NCI-H1417 treated with DMSO at 0.1 percent for 48 hours (cell line): ENCODE measurements around the gene KCTD4.
"Not testable (repeated sequence)": the region's sequence is repeated elsewhere in the genome, so short reads cannot be mapped to it uniquely, and the experiment has no call there.

Source experiments
- DNase-seq: peaks from one replicate; lab custom pipeline; 2025; lab: John Stamatoyannopoulos, UW

The KCTD4 gene

GRCh38 chr13:45215392-45216077, 14.7 kb upstream of the KCTD4 start:
- no peak for DNase-seq

DNA sequence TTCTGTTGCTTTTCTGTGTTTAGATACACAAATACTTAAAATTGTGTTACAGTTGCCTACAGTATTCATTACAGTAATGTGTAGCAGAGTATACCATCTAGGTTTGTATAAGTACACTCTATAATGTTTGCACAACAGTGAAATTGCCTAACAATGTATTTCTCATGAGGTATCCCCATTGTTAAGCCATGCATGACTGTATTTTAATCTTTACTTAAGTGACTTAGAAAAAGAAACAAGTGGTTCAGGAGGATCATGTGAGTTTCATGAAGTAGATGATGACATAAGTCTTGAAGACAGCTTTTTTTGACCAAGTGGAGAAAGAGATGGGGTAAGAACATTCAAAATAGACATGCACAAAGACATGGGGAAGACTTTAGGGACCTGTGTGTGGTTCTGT, 8.4 kb upstream of the KCTD4 start:
- no peak for DNase-seq

DNA sequence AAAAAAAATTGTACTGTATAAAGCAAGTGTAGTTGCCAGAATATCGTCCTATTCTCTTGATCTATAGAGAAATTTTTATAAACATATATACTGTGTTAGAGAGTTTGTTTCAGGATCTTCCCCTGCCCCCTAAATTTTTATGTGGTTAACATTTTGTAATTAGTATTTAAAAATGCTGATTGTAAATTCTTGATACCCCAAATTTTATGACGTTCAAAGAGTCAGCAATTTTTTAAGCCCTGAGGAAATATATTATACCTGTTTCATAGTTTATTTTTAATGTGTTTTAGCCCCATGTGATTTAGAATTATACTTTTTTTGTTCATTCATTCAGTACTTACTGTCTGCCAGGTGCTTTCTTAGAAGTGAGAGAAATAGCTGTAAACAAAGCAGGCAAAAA, 7.3 kb upstream of the KCTD4 start:
- DNase-seq: no peak

GRCh38 chr13:45207319-45207718, 6.5 kb upstream of the KCTD4 start:
- no peak for DNase-seq

DNA sequence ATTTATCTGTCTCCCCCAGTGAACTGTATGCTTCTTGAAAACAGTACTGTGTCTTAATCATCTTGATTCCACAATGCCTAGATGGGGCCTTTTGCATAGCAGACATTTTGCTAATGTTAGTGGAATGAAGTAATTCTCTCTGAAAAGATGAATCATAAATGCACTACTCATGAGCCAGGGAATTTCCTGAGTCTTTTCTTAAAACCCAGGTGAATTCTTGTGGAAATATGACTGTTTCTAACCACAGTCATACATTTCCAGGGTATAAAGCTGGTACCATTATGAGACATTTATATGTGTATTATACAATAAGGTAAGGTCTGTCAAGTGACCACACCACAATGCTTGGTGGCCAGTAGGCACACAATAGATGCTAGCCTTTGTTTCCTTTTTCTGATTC, 5.5 kb upstream of the KCTD4 start:
- no peak for DNase-seq

- no peak for DNase-seq
Measured at GRCh38 chr13:45205124-45205523, 4.3 kb upstream of the KCTD4 start.

GRCh38 chr13:45199711-45200110, 1.1 kb downstream of the KCTD4 start:
- no peak for DNase-seq

GRCh38 chr13:45198924-45199323, 1.9 kb downstream of the KCTD4 start:
- DNase-seq: no peak

DNA sequence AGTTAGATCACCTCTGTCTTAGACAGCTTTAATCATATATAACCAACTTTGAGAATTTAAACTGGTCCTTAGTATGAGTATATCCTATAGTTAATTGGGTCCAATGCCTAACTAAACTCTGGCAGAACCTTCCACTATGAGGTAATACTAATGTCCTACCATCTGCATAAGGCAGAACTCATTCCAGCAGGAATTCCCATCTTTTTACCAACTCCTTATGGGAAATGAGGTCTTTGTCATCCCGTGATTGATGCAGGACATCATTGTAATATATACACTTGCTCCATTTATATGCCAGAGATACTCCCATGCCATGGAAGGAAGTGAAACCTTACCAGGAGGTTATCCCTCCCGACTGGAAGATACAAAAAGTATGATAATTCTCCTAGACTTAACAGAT, 2.8 kb downstream of the KCTD4 start:
- DNase-seq: no peak

DNA sequence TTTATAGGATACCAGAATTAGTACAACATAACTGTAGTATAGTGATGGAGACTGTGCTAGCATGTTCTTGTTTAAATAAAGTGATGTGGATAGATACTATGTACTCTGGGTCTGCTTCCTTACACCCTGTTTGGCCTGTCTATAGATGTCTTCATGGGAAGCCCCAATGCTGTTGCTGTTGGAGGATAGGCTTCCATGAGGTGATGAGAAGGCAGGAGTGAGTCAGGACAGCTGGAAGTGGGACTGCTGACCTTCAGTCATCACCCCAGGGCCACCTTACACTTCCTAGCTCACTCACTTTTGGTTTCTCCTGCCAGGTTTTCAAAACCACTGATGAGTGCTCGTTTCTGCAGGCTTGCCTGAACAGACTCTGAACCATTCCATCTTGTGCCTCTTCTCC, 4.2 kb downstream of the KCTD4 start:
- no peak for DNase-seq

DNA sequence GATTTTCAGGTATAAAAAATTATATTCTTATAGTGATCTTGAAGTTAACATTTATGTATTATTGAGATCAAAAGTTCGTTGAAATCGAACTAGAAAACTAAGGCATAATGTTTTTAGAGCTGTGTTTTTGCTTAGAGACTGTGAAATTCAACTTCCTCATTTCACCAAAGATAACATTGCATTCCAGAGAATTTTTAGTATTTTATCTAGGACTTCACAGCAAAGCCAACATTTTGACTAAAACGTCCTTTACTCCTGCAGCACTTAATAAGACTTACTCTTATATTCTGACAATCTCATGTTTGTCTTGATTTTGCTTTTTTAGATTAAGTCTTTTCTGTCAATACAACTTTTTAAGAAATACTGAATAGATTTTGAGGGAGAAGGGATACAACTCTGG, 4.7 kb downstream of the KCTD4 start:
- no peak for DNase-seq

DNA sequence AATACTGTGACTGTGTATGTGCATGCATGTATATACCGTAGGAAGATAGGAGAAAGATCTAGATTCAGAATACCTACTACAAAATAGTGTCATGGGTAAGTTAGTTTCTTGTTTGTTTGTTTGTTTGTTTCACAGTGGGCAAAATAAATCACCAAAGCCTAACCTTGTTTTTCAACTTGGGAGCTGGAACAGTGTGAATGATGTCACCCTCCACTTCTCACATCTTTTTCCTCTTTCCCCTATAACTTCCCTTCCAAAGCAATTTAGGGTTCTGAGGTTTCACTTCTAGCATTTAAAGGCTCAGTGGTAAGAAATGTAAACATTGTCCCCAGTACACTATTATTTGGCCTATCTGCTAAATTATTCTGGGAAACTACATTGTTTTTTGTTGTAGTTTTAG, 5.4 kb downstream of the KCTD4 start:
- no peak for DNase-seq

GRCh38 chr13:45194081-45194939, 6.5 kb downstream of the KCTD4 start:
- no peak for DNase-seq

DNA sequence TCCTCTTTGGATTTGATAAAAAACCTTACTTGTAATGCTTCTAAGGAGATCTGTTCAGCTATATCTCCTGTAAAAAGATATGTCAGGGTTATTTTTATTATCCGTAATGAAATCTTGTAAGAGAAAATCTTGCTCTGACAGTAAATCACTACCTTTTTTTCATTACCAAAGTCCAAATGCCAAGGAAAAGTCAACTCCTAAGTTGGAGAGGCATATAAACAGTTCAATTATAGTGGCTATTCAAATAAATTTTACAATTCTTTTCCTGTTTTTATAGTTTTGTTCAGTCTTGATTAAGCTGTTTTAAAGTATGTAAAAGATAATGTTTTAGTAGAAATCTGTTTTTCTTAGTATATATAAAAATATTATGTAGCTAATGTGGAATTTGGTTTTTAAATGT, 9.0 kb downstream of the KCTD4 start:
- no peak for DNase-seq

- DNase-seq: not testable (repeated sequence)
Measured at GRCh38 chr13:45189511-45189910, 11.3 kb downstream of the KCTD4 start.

DNA sequence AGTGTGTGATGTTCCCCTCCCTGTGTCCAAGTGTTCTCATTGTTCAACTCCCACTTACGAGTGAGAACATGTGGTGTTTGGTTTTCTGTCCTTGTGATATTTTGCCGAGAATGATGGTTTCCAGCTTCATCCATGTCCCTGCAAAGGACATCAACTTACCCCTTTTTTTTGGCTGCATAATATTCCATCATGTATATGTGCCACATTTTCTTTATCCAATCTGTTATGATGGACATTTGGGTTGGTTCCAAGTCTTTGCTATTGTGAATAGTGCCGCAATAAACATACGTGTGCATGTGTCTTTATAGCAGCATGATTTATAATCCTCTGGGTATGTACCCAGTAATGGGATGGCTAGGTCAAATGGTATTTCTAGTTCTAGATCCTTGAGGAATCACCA, 11.8 kb downstream of the KCTD4 start:
- not testable (repeated sequence) for DNase-seq

- DNase-seq: no peak
Measured at GRCh38 chr13:45185286-45185685, 15.6 kb downstream of the KCTD4 start.

DNA sequence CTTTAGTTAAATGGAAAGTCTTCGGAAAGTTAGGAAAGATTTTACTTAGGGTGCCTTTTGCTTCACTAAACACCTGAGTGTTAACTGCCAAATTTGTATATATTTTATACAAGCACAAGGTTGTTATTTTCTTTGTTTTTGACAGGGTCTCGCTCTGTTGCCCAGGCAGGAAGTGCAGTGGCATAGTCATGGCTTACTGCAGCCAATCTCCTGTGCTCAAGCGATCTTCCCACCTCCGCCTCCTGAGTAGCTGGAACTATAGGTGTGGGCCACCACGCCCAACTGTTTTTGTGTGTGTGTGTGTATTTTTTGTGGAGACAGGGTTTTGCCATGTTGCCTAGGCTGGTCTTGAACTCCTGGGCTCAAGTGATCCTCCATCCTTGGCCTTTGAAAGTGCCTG, 16.2 kb downstream of the KCTD4 start:
- no peak for DNase-seq

- DNase-seq: no peak
Measured at GRCh38 chr13:45180713-45181601, 19.9 kb downstream of the KCTD4 start.

GRCh38 chr13:45180303-45180702, 20.5 kb downstream of the KCTD4 start:
- no peak for DNase-seq

DNA sequence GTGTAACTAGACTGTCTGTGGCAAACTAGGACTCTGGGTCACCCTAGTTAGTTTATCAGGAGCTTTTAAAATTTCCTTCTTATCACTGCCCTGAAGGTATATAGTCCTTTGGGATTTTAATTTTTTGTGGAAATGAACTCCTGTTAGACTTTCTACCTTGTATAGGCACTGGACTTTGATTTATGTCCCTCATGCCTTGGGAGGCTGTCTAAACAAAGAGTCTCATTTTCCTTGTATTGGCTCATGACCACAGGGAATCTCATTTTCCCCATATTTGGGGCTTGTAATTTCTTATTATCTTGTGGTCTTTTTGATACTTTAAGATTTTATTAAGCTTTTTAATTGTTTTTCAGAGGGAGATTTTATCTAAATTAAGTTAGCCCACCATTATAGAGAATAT, 21.4 kb downstream of the KCTD4 start:
- DNase-seq: no peak

- no peak for DNase-seq
Measured at GRCh38 chr13:45178349-45179162, 22.3 kb downstream of the KCTD4 start.
